HG03045 (cell line): ENCODE data around the gene TMPO.
"Not testable (repeated sequence)": the region's sequence is repeated elsewhere in the genome, so short reads cannot be mapped to it uniquely, and the experiment has no call there.

ENCODE experiments used
- ATAC-seq: cut with Tn5 transposase; IDR thresholded peaks from one replicate; pipeline ENCODE4 v1.9.1; 2021; ENCODE audit warnings: mild to moderate bottlenecking, moderate library complexity; ENCODE audit not compliant: unreplicated experiment

The TMPO gene

GRCh38 chr12:98576795-98577194 is 61.4 kb downstream of the TMPO start:
- ATAC-seq: not testable (repeated sequence)

- ATAC-seq: no peak
Measured at GRCh38 chr12:98578392-98578791, 63.0 kb downstream of the TMPO start.

GRCh38 chr12:98578821-98579220 is 63.4 kb downstream of the TMPO start:
- no peak for ATAC-seq

- no peak for ATAC-seq
Measured at GRCh38 chr12:98579347-98579746, 64.0 kb downstream of the TMPO start.

GRCh38 chr12:98579835-98580234 is 64.4 kb downstream of the TMPO start:
- no peak for ATAC-seq

- no peak for ATAC-seq
Measured at GRCh38 chr12:98580695-98581094, 65.3 kb downstream of the TMPO start.

GRCh38 chr12:98581101-98581500 is 65.7 kb downstream of the TMPO start:
- ATAC-seq: no peak

GRCh38 chr12:98582093-98582492 is 66.7 kb downstream of the TMPO start:
- ATAC-seq: no peak

- no peak for ATAC-seq
Measured at GRCh38 chr12:98587084-98587483, 71.7 kb downstream of the TMPO start.

- no peak for ATAC-seq
Measured at GRCh38 chr12:98591209-98591608, 75.8 kb downstream of the TMPO start.

- no peak for ATAC-seq
Measured at GRCh38 chr12:98592825-98593322, 77.5 kb downstream of the TMPO start.

GRCh38 chr12:98593351-98594049 is 78.1 kb downstream of the TMPO start, which contains the start of gene SLC25A3:
Gene SLC25A3 (plus strand): TSS chr12:98593686. CDS start chr12:98593979, 293 bp downstream.
- ATAC-seq: peak; percentile 99

- peak; percentile 2 for ATAC-seq
Measured at GRCh38 chr12:98594050-98594835, 78.9 kb downstream of the TMPO start.

GRCh38 chr12:98595243-98595988 is 80.0 kb downstream of the TMPO start:
- ATAC-seq: no peak

GRCh38 chr12:98597313-98597712 is 81.9 kb downstream of the TMPO start:
- not testable (repeated sequence) for ATAC-seq
